ENCODE results near the gene SCN4B. TPM values are rescaled to one million over a fixed set of nuclear protein-coding genes. Genes with fewer than 3 reads are reported as not detected.

Gene SCN4B
- total and polyA plus RNA-seq, 10 of the 15 experiments (the other 5 are each of a cell fraction or from before 2014, with no cell fraction given) = 0.01 to 0.49 (median 0.04) TPM; not detected in 5

DNA sequence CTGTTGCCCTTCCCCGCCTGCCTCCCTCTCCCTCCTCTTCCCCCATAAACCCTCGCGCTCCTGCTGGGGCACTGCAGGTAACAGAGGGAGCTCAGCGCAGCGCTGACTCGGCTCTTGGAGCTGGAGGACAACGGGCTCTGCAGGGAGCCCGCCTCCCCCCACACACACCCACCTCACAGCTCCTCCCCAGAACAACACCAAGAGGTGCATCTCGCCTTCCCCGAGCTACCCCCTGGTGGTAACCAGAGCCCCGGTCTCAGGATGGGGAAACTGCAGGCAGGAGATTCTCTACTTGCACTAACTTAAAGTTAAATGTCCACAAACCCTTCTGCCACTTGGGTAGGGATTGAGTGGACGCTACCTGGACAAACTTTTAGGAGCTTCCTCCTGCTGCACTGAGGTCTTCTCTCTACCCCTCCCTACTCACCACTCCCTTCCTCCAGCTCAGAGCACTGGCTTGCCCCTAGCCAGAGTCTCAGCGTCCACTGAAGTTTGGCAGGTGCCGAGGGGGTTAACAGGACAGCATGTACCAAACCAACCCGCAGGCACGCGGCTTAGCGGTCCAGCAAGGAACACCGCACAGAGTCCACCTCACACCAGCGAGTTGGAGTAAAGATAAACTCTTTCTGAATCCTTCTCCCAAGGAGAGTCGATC, 4.0 kb upstream of the SCN4B start (continued):
- TF ChIP-seq, protein P1, sequence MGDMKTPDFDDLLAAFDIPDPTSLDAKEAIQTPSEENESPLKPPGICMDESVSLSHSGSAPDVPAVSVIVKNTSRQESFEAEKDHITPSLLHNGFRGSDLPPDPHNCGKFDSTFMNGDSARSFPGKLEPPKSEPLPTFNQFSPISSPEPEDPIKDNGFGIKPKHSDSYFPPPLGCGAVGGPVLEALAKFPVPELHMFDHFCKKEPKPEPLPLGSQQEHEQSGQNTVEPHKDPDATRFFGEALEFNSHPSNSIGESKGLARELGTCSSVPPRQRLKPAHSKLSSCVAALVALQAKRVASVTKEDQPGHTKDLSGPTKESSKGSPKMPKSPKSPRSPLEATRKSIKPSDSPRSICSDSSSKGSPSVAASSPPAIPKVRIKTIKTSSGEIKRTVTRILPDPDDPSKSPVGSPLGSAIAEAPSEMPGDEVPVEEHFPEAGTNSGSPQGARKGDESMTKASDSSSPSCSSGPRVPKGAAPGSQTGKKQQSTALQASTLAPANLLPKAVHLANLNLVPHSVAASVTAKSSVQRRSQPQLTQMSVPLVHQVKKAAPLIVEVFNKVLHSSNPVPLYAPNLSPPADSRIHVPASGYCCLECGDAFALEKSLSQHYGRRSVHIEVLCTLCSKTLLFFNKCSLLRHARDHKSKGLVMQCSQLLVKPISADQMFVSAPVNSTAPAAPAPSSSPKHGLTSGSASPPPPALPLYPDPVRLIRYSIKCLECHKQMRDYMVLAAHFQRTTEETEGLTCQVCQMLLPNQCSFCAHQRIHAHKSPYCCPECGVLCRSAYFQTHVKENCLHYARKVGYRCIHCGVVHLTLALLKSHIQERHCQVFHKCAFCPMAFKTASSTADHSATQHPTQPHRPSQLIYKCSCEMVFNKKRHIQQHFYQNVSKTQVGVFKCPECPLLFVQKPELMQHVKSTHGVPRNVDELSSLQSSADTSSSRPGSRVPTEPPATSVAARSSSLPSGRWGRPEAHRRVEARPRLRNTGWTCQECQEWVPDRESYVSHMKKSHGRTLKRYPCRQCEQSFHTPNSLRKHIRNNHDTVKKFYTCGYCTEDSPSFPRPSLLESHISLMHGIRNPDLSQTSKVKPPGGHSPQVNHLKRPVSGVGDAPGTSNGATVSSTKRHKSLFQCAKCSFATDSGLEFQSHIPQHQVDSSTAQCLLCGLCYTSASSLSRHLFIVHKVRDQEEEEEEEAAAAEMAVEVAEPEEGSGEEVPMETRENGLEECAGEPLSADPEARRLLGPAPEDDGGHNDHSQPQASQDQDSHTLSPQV (IDR thresholded peaks at IDR 0.05) = no peak
- TF ChIP-seq HDAC2 (IDR thresholded peaks at IDR 0.05) = no peak
- TF ChIP-seq ASH2L (IDR thresholded peaks at IDR 0.05; ENCODE audit: borderline replicate concordance, low read depth) = no peak
- no peak for TF ChIP-seq SREBF2 (IDR thresholded peaks at IDR 0.05; ENCODE audit: low read length)
- TF ChIP-seq IRF4 (IDR thresholded peaks at IDR 0.05; ENCODE audit: low read depth, low read length) = no peak
- TF ChIP-seq HDAC6 (IDR thresholded peaks at IDR 0.05; ENCODE audit: unreplicated experiment) = no peak
- no peak for TF ChIP-seq HCFC1 (IDR thresholded peaks at IDR 0.05; ENCODE audit: low read length)
- TF ChIP-seq DPF2 (IDR thresholded peaks at IDR 0.05) = no peak
- TF ChIP-seq EED (IDR thresholded peaks at IDR 0.05; ENCODE audit: low read depth) = no peak
- no peak for TF ChIP-seq FOXK2 (IDR thresholded peaks at IDR 0.05)

Data from GM12878 (cell line).